Measurements from ENCODE around the gene SPATS2. TPM values are rescaled to one million over a fixed set of nuclear protein-coding genes. Genes with fewer than 3 reads are reported as not detected.
"Not testable (repeated sequence)": the region's sequence is repeated elsewhere in the genome, so short reads cannot be mapped to it uniquely, and the experiment has no call there.

SPATS2 gene
- total RNA-seq (2022): 43.1 and 48.9 TPM in 2 replicates
- Bru-seq, nascent RNA: percentile 83 among the genes with signal in this experiment
- percentile 81 among the genes with signal in this experiment for BruChase-seq, experiment 1, labeled RNA remaining after a 2-hour chase
- BruChase-seq, experiment 2, labeled RNA remaining after a 6-hour chase: percentile 83 among the genes with signal in this experiment
- long read RNA-seq, transcript SPATS2-222 (14 exons, 2,993 nt): minor isoform, 27 of 111 reads
- long read RNA-seq, transcript SPATS2-201 (13 exons, 3,158 nt): major isoform, 43 of 111 reads
- long read RNA-seq, partial matches to known transcripts: 10 of 111 reads
- long read RNA-seq, other reads (novel, unspliced or antisense): 30 of 111 reads

GRCh38 chr12:49367381-49368239 lies at the start of gene SPATS2:
Gene SPATS2, plus strand, starts transcription at chr12:49367462. Its CDS starts 93,551 bp downstream, at chr12:49461013.
- H3K27ac Mint-ChIP-seq (ENCODE audit: unreplicated experiment): peak within 1 kb of the TSS; percentile 38
- H3K27me3 Mint-ChIP-seq (ENCODE audit: insufficient read depth, unreplicated experiment): no peaks in the 10 kb centered on the region
- Histone ChIP-seq H3K4me1 (peaks cover 17% of the 10 kb centered on the region), H3K9me3 (no peaks in the 10 kb centered on the region), H3K27me3 (replicated peaks; ENCODE audit: control insufficient read depth, insufficient read depth, low read length) (no peaks in the 10 kb centered on the region), H3K4me3 (ENCODE audit: low read depth, low read length) (peak within 1 kb of the TSS; percentile 88), H3K36me3 (ENCODE audit: control insufficient read depth, insufficient read depth, low read length) (peaks cover under 1% of the 10 kb centered on the region)
- H3K4me3 Mint-ChIP-seq (ENCODE audit: unreplicated experiment): peak within 1 kb of the TSS; percentile 75
- peaks cover 21% of the 10 kb centered on the region for H3K36me3 Mint-ChIP-seq (ENCODE audit: insufficient read depth, unreplicated experiment)
- CTCF ChIA-PET: interaction anchor here (0.5 to 2.4 kb wide), 22 partner anchors 9 to 614 kb away, joined by 3 to 46 read pairs (median 8); partner anchors contain the start of genes DNAJC22, PRPF40B, TMBIM6 and TROAP
- BruUV-seq (replicated peaks): no TSS peak
- TF ChIP-seq CTCF (IDR thresholded peaks at IDR 0.05; ENCODE audit: insufficient read depth in 1 of 2, low read depth in 1 of 2, low read length in 1 of 2, severe bottlenecking in 1 of 2, unreplicated experiment in 1 of 2): no peak
- intact Hi-C loops (cut with micrococcal nuclease; ENCODE audit: unreplicated experiment): loop anchor here (2.0 kb wide), 1 partner anchor 53 kb away; no protein-coding TSS in a partner anchor
- H3K4me1 Mint-ChIP-seq (ENCODE audit: low read depth, unreplicated experiment): no peaks in the 10 kb centered on the region
- POLR2A ChIA-PET: interaction anchor here (0.6 to 2.3 kb wide), 30 partner anchors 8 to 374 kb away, joined by 3 to 31 read pairs (median 6); partner anchors contain the start of genes C1QL4, DNAJC22, PRPF40B and TMBIM6
- peak in 1 of 2 experiments; percentile 99 for DNase-seq
- no peaks in the 10 kb centered on the region for H3K9me3 Mint-ChIP-seq (ENCODE audit: unreplicated experiment)

- POLR2A ChIA-PET; H3K27me3 Mint-ChIP-seq (ENCODE audit: insufficient read depth, unreplicated experiment); H3K36me3 ChIP-seq (ENCODE audit: control insufficient read depth, insufficient read depth, low read length); DNase-seq; H3K4me3 ChIP-seq (ENCODE audit: low read depth, low read length); H3K4me1 Mint-ChIP-seq (ENCODE audit: low read depth, unreplicated experiment); BruUV-seq (replicated peaks); H3K4me1 ChIP-seq; H3K27me3 ChIP-seq (replicated peaks; ENCODE audit: control insufficient read depth, insufficient read depth, low read length); H3K9me3 ChIP-seq; intact Hi-C loops (cut with micrococcal nuclease; ENCODE audit: unreplicated experiment); H3K27ac Mint-ChIP-seq (ENCODE audit: unreplicated experiment); H3K9me3 Mint-ChIP-seq (ENCODE audit: unreplicated experiment): not testable (repeated sequence)
- H3K4me3 Mint-ChIP-seq (ENCODE audit: unreplicated experiment): peak overlapping the region; percentile 17
- H3K36me3 Mint-ChIP-seq (ENCODE audit: insufficient read depth, unreplicated experiment): peaks cover 13% of the 10 kb centered on the region
- CTCF ChIA-PET: interaction anchor here (0.7 kb wide), 1 partner anchor 204 kb away, joined by 3 read pairs; no protein-coding TSS in a partner anchor
Measured at GRCh38 chr12:49320411-49321103, 46.7 kb upstream of the SPATS2 start.

- peaks cover 2% of the 10 kb centered on the region; the same call in 1 of the 2 replicates for H3K36me3 ChIP-seq (ENCODE audit: control insufficient read depth, insufficient read depth, low read length)
- CTCF ChIA-PET: interaction anchor here (0.6 to 4.2 kb wide), 15 partner anchors 10 to 419 kb away, joined by 3 to 72 read pairs (median 9); partner anchors contain the start of genes DNAJC22, SPATS2 and TMBIM6
- H3K4me1 ChIP-seq: peaks cover 10% of the 10 kb centered on the region; the same call in 1 of the 2 replicates
- peak overlapping the region; percentile 99 for H3K4me3 Mint-ChIP-seq (ENCODE audit: unreplicated experiment)
- peaks cover 31% of the 10 kb centered on the region for H3K36me3 Mint-ChIP-seq (ENCODE audit: insufficient read depth, unreplicated experiment)
- no peak for TF ChIP-seq CTCF (IDR thresholded peaks at IDR 0.05; ENCODE audit: insufficient read depth in 1 of 2, low read depth in 1 of 2, low read length in 1 of 2, severe bottlenecking in 1 of 2, unreplicated experiment in 1 of 2)
- TSS peak; percentile 95 for BruUV-seq (replicated peaks)
- H3K27me3 ChIP-seq (replicated peaks; ENCODE audit: control insufficient read depth, insufficient read depth, low read length): no peaks in the 10 kb centered on the region
- no peaks in the 10 kb centered on the region for H3K9me3 Mint-ChIP-seq (ENCODE audit: unreplicated experiment)
- intact Hi-C loops (cut with micrococcal nuclease; ENCODE audit: unreplicated experiment): loop anchor here (2.0 kb wide), 2 partner anchors 26 to 34 kb away; no protein-coding TSS in a partner anchor
- POLR2A ChIA-PET: interaction anchor here (0.5 to 2.1 kb wide), 17 partner anchors 9 to 419 kb away, joined by 3 to 31 read pairs (median 5); partner anchors contain the start of genes DNAJC22, PRPF40B, SPATS2 and TMBIM6
- H3K27me3 Mint-ChIP-seq (ENCODE audit: insufficient read depth, unreplicated experiment): no peaks in the 10 kb centered on the region
- H3K9me3 ChIP-seq: no peaks in the 10 kb centered on the region
- peaks cover 6% of the 10 kb centered on the region for H3K4me1 Mint-ChIP-seq (ENCODE audit: low read depth, unreplicated experiment)
- H3K27ac Mint-ChIP-seq (ENCODE audit: unreplicated experiment): peak overlapping the region; percentile 98
- H3K4me3 ChIP-seq (ENCODE audit: low read depth, low read length): peak overlapping the region; percentile 84
- DNase-seq: no peak
Measured at GRCh38 chr12:49322367-49322707, 44.9 kb upstream of the SPATS2 start.
